ENCODE results near the gene SNCB.

DNA sequence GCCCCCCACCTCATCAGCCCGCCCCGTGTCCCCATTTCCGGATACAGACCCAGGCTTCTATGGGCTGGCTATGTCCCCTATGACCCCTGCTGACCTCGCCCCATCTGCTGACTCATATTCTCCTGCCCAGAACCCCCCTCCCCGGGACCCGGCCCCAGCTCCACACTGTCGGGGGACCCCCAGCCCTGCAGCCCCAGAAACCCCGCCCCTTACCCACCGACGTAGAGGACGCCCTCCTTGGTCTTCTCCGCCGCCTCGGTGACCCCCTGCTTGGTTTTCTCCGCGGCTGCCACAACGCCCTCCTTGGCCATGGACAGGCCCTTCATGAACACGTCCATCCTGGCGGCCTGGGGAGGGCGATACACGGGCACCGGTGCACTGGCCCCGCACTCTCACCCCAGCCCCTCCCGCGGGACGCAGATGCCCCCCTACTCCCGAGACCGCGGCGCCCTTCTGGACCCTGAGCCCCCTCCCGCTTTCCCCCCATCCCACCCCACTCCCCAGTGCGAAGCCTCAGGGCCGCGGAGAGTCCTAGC lies 949 bp downstream of the SNCB start:
- TF ChIP-seq ZNF121 (CRISPR knock-in tag; IDR thresholded peaks at IDR 0.05) (no peak), TCF7 (CRISPR knock-in tag; IDR thresholded peaks at IDR 0.05; ENCODE audit: low read depth) (no peak)
- TF ChIP-seq, protein P1, sequence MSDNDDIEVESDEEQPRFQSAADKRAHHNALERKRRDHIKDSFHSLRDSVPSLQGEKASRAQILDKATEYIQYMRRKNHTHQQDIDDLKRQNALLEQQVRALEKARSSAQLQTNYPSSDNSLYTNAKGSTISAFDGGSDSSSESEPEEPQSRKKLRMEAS (CRISPR knock-in tag; IDR thresholded peaks at IDR 0.05): no peak
- TF ChIP-seq, protein P2, sequence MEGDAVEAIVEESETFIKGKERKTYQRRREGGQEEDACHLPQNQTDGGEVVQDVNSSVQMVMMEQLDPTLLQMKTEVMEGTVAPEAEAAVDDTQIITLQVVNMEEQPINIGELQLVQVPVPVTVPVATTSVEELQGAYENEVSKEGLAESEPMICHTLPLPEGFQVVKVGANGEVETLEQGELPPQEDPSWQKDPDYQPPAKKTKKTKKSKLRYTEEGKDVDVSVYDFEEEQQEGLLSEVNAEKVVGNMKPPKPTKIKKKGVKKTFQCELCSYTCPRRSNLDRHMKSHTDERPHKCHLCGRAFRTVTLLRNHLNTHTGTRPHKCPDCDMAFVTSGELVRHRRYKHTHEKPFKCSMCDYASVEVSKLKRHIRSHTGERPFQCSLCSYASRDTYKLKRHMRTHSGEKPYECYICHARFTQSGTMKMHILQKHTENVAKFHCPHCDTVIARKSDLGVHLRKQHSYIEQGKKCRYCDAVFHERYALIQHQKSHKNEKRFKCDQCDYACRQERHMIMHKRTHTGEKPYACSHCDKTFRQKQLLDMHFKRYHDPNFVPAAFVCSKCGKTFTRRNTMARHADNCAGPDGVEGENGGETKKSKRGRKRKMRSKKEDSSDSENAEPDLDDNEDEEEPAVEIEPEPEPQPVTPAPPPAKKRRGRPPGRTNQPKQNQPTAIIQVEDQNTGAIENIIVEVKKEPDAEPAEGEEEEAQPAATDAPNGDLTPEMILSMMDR (IDR thresholded peaks at IDR 0.05): no peak
- TF ChIP-seq, protein P3, sequence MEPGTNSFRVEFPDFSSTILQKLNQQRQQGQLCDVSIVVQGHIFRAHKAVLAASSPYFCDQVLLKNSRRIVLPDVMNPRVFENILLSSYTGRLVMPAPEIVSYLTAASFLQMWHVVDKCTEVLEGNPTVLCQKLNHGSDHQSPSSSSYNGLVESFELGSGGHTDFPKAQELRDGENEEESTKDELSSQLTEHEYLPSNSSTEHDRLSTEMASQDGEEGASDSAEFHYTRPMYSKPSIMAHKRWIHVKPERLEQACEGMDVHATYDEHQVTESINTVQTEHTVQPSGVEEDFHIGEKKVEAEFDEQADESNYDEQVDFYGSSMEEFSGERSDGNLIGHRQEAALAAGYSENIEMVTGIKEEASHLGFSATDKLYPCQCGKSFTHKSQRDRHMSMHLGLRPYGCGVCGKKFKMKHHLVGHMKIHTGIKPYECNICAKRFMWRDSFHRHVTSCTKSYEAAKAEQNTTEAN (CRISPR knock-in tag; IDR thresholded peaks at IDR 0.05): no peak
